Right lobe of liver (tissue), 4 donors: Measurements from ENCODE around the gene CMTM6.

Experiments
- CTCF ChIP-seq, 4 donors: fragments of 200-600 bp in 3 of 4; fragments of 450-650 bp in 1 of 4; IDR thresholded peaks; one replicate each; pipeline versions ENCODE4 v1.5.1 to v1.8.0; 2016 to 2022; ENCODE audit warnings: antibody characterized with exemption in 4 of 4, mild to moderate bottlenecking in 2 of 4
- POLR2A ChIP-seq: fragments of 450-650 bp; IDR thresholded peaks from one replicate; pipeline ENCODE4 v1.6.1; 2017; ENCODE audit warnings: antibody characterized with exemption, mild to moderate bottlenecking
- donor health status: DM: no; HTN: no; CAD: no.
- donor health status: DM: no; HTN: no; CAD: no.
- donor health status: DM: no; HTN: yes; CAD: no.

- TF ChIP-seq CTCF (IDR thresholded peaks at IDR 0.05): no peak
- no peak for TF ChIP-seq POLR2A
These were observed 20.6 kb downstream of the CMTM6 start for GRCh38 chr3:32481791-32482631.
